DOHH2 (cell line): ENCODE measurements around the gene PM20D1.

Source experiments
- CTCF ChIP-seq: fragments of 200-600 bp; sonication (generic); IDR thresholded peaks from one replicate; pipeline ENCODE4 v1.5.1; 2014; ENCODE audit warnings: antibody characterized with exemption, mild to moderate bottlenecking, low read depth, low read length; ENCODE audit not compliant: poor library complexity, severe bottlenecking
- EZH2phosphoT487 ChIP-seq: fragments of 200-600 bp; sonication (generic); IDR thresholded peaks from 2 replicates; pipeline ENCODE4 v1.6.1; 2017; ENCODE audit warnings: borderline replicate concordance, mild to moderate bottlenecking, antibody characterized with exemption, low read length, moderate library complexity, mixed read lengths

- TF ChIP-seq CTCF (no peak), EZH2phosphoT487 (no peak)
These were observed 9.6 kb downstream of the PM20D1 start for GRCh38 chr1:205840146-205840923.
